HL-60 (cell line): Measurements from ENCODE around the gene NCMAP.

Source experiments
- DNase-seq, 2 experiments: peaks; one replicate each; pipeline ENCODE4 v3.0.0-alpha.2; 2010 to 2020; ENCODE audit warnings: low read depth in 1 of 2, low spot score in 1 of 2
- H3K27ac ChIP-seq: fragments of 250-450 bp; sonication (Bioruptor Pico); replicated peaks from 2 replicates; pipeline ENCODE4 v1.5.1; 2020; ENCODE audit warnings: mild to moderate bottlenecking, moderate library complexity
- H3K27me3 ChIP-seq: fragments of 250-450 bp; sonication (Bioruptor Pico); 2 replicates; pipeline ENCODE4 v1.5.1; 2021; ENCODE audit warnings: mild to moderate bottlenecking, moderate library complexity; ENCODE audit not compliant: insufficient read depth, poor library complexity, severe bottlenecking
- H3K4me3 ChIP-seq: replicated peaks from 2 replicates; pipeline ENCODE4 v1.5.1; 2011; ENCODE audit warnings: mild to moderate bottlenecking, control low read depth, low read length; ENCODE audit not compliant: insufficient read depth
- GABPA ChIP-seq: IDR thresholded peaks from 2 replicates; pipeline ENCODE4 v1.6.1; 2012; ENCODE audit warnings: low read depth
- POLR2AphosphoS5 ChIP-seq: IDR thresholded peaks from 2 replicates; pipeline ENCODE4 v1.6.1; 2012; ENCODE audit warnings: low read depth
- SPI1 ChIP-seq: IDR thresholded peaks from 2 replicates; pipeline ENCODE4 v1.6.1; 2012; ENCODE audit warnings: low read depth, mild to moderate bottlenecking, borderline replicate concordance
- TF ChIP-seq, protein P1 (sequence below): IDR thresholded peaks from 2 replicates; pipeline ENCODE4 v1.6.1; 2012; ENCODE audit warnings: low read depth; ENCODE audit not compliant: insufficient replicate concordance
- TF ChIP-seq, protein P2 (sequence below): IDR thresholded peaks from one replicate; pipeline ENCODE4 v1.5.1; 2011; ENCODE audit warnings: low read length, control low read depth, inconsistent platforms; ENCODE audit not compliant: insufficient read depth

Gene NCMAP

DNA sequence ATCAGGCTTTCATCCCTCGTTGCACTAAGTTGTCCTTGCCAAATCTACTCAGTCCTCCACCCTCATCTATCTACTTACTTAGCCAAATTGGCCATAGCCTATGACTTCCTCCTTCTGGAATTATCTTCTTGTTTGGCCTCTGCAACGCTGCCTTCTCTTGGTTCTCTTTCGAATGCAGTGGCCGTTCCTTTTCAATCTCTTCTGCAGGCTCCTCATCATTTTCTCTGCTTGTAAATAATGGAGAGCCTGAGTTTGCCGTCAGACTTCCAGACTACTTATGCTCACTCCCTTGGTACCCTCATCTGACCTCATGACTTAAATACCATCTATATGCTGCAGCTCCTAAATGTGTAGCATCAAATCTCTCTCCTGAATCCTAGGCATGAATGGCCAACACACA, 64.8 kb downstream of the NCMAP start:
- H3K4me3 ChIP-seq: no peak overlapping the region
- peaks cover 4% of the 10 kb centered on the region for H3K27me3 ChIP-seq
- TF ChIP-seq SPI1: no peak
- TF ChIP-seq, protein P1, sequence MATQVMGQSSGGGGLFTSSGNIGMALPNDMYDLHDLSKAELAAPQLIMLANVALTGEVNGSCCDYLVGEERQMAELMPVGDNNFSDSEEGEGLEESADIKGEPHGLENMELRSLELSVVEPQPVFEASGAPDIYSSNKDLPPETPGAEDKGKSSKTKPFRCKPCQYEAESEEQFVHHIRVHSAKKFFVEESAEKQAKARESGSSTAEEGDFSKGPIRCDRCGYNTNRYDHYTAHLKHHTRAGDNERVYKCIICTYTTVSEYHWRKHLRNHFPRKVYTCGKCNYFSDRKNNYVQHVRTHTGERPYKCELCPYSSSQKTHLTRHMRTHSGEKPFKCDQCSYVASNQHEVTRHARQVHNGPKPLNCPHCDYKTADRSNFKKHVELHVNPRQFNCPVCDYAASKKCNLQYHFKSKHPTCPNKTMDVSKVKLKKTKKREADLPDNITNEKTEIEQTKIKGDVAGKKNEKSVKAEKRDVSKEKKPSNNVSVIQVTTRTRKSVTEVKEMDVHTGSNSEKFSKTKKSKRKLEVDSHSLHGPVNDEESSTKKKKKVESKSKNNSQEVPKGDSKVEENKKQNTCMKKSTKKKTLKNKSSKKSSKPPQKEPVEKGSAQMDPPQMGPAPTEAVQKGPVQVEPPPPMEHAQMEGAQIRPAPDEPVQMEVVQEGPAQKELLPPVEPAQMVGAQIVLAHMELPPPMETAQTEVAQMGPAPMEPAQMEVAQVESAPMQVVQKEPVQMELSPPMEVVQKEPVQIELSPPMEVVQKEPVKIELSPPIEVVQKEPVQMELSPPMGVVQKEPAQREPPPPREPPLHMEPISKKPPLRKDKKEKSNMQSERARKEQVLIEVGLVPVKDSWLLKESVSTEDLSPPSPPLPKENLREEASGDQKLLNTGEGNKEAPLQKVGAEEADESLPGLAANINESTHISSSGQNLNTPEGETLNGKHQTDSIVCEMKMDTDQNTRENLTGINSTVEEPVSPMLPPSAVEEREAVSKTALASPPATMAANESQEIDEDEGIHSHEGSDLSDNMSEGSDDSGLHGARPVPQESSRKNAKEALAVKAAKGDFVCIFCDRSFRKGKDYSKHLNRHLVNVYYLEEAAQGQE: no peak
- no peak overlapping the region for H3K27ac ChIP-seq
- DNase-seq: no peak

DNA sequence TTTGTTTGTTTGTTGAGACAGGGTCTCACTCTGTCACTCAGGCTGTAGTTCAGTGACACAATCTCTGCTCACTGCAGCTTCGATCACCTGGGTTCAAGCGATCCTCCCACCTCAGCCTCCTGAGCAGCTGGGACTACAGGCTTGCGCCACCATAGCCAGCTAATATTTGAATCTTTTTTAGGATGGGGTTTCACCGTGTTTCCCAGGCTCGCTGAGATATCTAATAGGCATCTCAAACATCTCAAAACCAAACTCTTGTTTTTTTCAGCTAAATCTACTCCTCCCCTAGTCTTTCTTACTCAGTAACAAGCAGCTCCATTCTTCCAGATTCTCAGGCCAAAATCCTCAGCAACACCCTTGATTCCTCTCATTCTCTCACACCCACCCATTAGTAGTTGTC, 65.2 kb downstream of the NCMAP start:
- no peak overlapping the region for H3K27ac ChIP-seq
- DNase-seq: no peak
- TF ChIP-seq, protein P2, sequence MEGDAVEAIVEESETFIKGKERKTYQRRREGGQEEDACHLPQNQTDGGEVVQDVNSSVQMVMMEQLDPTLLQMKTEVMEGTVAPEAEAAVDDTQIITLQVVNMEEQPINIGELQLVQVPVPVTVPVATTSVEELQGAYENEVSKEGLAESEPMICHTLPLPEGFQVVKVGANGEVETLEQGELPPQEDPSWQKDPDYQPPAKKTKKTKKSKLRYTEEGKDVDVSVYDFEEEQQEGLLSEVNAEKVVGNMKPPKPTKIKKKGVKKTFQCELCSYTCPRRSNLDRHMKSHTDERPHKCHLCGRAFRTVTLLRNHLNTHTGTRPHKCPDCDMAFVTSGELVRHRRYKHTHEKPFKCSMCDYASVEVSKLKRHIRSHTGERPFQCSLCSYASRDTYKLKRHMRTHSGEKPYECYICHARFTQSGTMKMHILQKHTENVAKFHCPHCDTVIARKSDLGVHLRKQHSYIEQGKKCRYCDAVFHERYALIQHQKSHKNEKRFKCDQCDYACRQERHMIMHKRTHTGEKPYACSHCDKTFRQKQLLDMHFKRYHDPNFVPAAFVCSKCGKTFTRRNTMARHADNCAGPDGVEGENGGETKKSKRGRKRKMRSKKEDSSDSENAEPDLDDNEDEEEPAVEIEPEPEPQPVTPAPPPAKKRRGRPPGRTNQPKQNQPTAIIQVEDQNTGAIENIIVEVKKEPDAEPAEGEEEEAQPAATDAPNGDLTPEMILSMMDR: no peak
- TF ChIP-seq SPI1 (no peak), POLR2AphosphoS5 (no peak), GABPA (no peak)
- TF ChIP-seq, protein P1: no peak

DNA sequence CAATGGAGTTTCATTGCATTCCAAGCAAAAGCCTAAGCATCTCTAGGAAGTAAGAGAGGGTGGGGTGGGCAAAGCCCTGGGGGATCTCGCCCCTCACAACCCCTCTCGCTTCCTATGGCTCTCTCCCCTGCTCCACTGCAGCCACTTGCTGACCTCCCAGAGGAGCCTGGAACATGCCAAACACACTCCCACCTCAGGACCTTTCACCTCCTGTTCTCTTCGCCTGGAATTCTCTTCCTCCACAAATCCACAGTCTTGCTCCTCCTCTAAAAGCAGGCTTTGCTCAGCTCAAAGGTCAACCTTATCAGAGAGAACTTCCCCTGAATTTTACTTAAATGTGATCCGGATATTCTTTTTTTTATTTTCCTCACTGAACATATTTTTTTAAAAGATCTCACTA, 66.3 kb downstream of the NCMAP start:
- Histone ChIP-seq H3K27me3 (peaks cover 4% of the 10 kb centered on the region), H3K4me3 (no peak overlapping the region), H3K27ac (no peak overlapping the region)
- TF ChIP-seq, protein P2: no peak
- TF ChIP-seq, protein P1: no peak
- TF ChIP-seq SPI1: no peak
- TF ChIP-seq POLR2AphosphoS5: no peak
- TF ChIP-seq GABPA: no peak
- DNase-seq: no peak

More for the DNA sequence above, 65.2 kb downstream of the NCMAP start:
- H3K4me3 ChIP-seq: no peak overlapping the region
- H3K27me3 ChIP-seq: peaks cover 4% of the 10 kb centered on the region

DNA sequence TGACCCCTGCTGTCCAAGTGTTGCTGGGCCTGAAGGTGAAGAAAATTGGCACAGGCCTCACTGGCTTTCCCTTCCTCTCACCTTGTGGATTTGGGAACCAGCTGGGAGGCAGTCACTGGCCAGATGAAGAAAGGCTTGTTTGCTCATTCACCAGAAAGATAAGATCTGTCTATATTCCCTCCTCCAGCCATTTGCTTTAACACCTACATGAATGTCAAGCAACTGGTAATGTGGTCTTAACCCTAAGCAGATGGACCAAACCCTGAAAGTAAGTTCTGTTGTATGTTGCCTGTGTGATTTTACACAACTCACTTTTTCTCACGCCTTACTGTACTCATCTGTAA, 76.9 kb downstream of the NCMAP start:
- Histone ChIP-seq H3K4me3 (no peak overlapping the region), H3K27ac (no peak overlapping the region), H3K27me3 (peaks cover 2% of the 10 kb centered on the region)
- no peak for DNase-seq
- TF ChIP-seq, protein P1: no peak
- TF ChIP-seq, protein P2: no peak
- TF ChIP-seq POLR2AphosphoS5 (no peak), SPI1 (no peak), GABPA (no peak)
